ENCODE results near the gene BBS9. TPM values are rescaled to one million over a fixed set of nuclear protein-coding genes. Genes with fewer than 3 reads are reported as not detected.

The BBS9 gene
- total and polyA plus RNA-seq, 11 donors = 7.4 to 29.3 (median 11.3) TPM

GRCh38 chr7:33157311-33157710 lies 27.9 kb downstream of the BBS9 start:
- intact Hi-C loops (cut with DNase I) = no loop called here
- H3K4me1 ChIP-seq = peaks cover 0 to 18% (median 10%) of the 10 kb centered on the region in 12 donors
- DNase-seq (no peak), ATAC-seq (peak in 2 of 4 donors; percentile 45 to 65)
- H3K36me3 ChIP-seq = peaks cover 0 to 18% (median 2%) of the 10 kb centered on the region in 9 donors
- TF ChIP-seq POLR2A (IDR thresholded peaks at IDR 0.05) (no peak), CTCF (IDR thresholded peaks at IDR 0.05) (no peak)
- H3K27ac ChIP-seq = peak overlapping the region in 7 of 12 donors; percentile 22 to 63 (median 50)
- H3K4me3 ChIP-seq = no peak overlapping the region
- WGBS, 4 donors = 18 to 36% (median 25%) methylated on average over 1 of the region's 1 CpG
- H3K9me3 ChIP-seq = peaks cover 0 to 4% (median 0%) of the 10 kb centered on the region in 12 donors
- H3K27me3 ChIP-seq = no peaks in the 10 kb centered on the region

GRCh38 chr7:33157781-33158180 lies 28.4 kb downstream of the BBS9 start:
- Histone ChIP-seq H3K27ac (peak overlapping the region in 7 of 12 donors; percentile 22 to 63 (median 50)), H3K4me3 (no peak overlapping the region), H3K9me3 (peaks cover 0 to 4% (median 0%) of the 10 kb centered on the region in 12 donors), H3K36me3 (peaks cover 0 to 15% (median 2%) of the 10 kb centered on the region in 9 donors), H3K27me3 (no peaks in the 10 kb centered on the region), H3K4me1 (peaks cover 0 to 18% (median 10%) of the 10 kb centered on the region in 12 donors)
- TF ChIP-seq POLR2A (IDR thresholded peaks at IDR 0.05) (no peak), CTCF (IDR thresholded peaks at IDR 0.05) (no peak)
- ATAC-seq (no peak), DNase-seq (no peak)
- intact Hi-C loops (cut with DNase I) = no loop called here
- 48 to 50% (median 49%) methylated on average over 2 of the region's 2 CpGs for WGBS, 4 donors

GRCh38 chr7:33177876-33178275 lies 48.5 kb downstream of the BBS9 start:
- ATAC-seq = no peak
- no peak for DNase-seq
- H3K36me3 ChIP-seq = peaks cover 0 to 32% (median 3%) of the 10 kb centered on the region in 9 donors
- no peak for TF ChIP-seq CTCF (IDR thresholded peaks at IDR 0.05)
- TF ChIP-seq POLR2A (IDR thresholded peaks at IDR 0.05) = no peak
- no peaks in the 10 kb centered on the region for H3K4me1 ChIP-seq
- H3K4me3 ChIP-seq = no peak overlapping the region
- WGBS, 4 donors = 72 to 80% (median 74%) methylated on average over 2 of the region's 2 CpGs
- intact Hi-C loops (cut with DNase I) = no loop called here
- no peaks in the 10 kb centered on the region for H3K27me3 ChIP-seq
- H3K27ac ChIP-seq = no peak overlapping the region
- H3K9me3 ChIP-seq = peaks cover 0 to 17% (median 0%) of the 10 kb centered on the region in 12 donors

- no peaks in the 10 kb centered on the region for H3K27me3 ChIP-seq
- no peak overlapping the region for H3K4me3 ChIP-seq
- TF ChIP-seq CTCF (IDR thresholded peaks at IDR 0.05) (no peak), POLR2A (IDR thresholded peaks at IDR 0.05) (no peak)
- WGBS, 4 donors = 89 to 97% (median 94%) methylated on average over 2 of the region's 2 CpGs
- ATAC-seq (no peak), DNase-seq (no peak)
- peaks cover 0 to 32% (median 3%) of the 10 kb centered on the region in 9 donors for H3K36me3 ChIP-seq
- H3K4me1 ChIP-seq = peaks cover 0 to 5% (median 0%) of the 10 kb centered on the region in 12 donors
- intact Hi-C loops (cut with DNase I) = no loop called here
- H3K27ac ChIP-seq = no peak overlapping the region
- H3K9me3 ChIP-seq = peaks cover 0 to 8% (median 0%) of the 10 kb centered on the region in 12 donors
Measured at GRCh38 chr7:33179519-33179918, 50.2 kb downstream of the BBS9 start.

Measured in heart left ventricle (tissue), 16 donors.